ENCODE measurements around the gene CBFB.

- TF ChIP-seq CTCF (IDR thresholded peaks at IDR 0.05; ENCODE audit: low read length) (no peak), EZH2 (IDR thresholded peaks at IDR 0.05; ENCODE audit: borderline replicate concordance, low read length) (no peak)
Measured at GRCh38 chr16:67114793-67115192, 85.8 kb downstream of the CBFB start.

Measured in OCI-LY1 (cell line).